IMR-90 (cell line): Measurements from ENCODE around the gene RXFP4. TPM values are rescaled to one million over a fixed set of nuclear protein-coding genes. Genes with fewer than 3 reads are reported as not detected.

Experiments
- ATAC-seq: fragments of 200-7000 bp; cut with Tn5 transposase; 2 replicates; pipeline ENCODE4 v1.9.1; 2020; ENCODE audit warnings: low read depth, mild to moderate bottlenecking, moderate library complexity
- BruUV-seq: library from RNA; stranded (reverse); fragments of 400-500 nt; replicated peaks from 2 replicates; lab custom pipeline; 2021; lab: Mats Ljungman, UMichigan
- CTCF ChIA-PET: fragments of 300-600 bp; formaldehyde crosslinking; extraction: SDS; loops from one replicate; lab custom pipeline; 2021; ENCODE audit warnings: antibody characterized with exemption; lab: Yijun Ruan, JAX
- POLR2A ChIA-PET: fragments of 300-600 bp; sonication (Branson Sonifier 250); formaldehyde crosslinking; loops from one replicate; lab custom pipeline; 2022; ENCODE audit warnings: antibody characterized with exemption; ENCODE audit not compliant: unreplicated experiment; lab: Charles Lee
- DNase-seq: peaks from one replicate; pipeline ENCODE4 v3.0.0; 2013
- H2AFZ ChIP-seq: replicated peaks from 2 replicates; pipeline ENCODE3; 2013; ENCODE audit warnings: low read length, mild to moderate bottlenecking; ENCODE audit not compliant: poor library complexity
- H2AK5ac ChIP-seq: 2 replicates; pipeline ENCODE4 v1.6.1; 2013; ENCODE audit warnings: low read depth, low read length, inconsistent platforms
- H2AK9ac ChIP-seq: replicated peaks from 2 replicates; pipeline ENCODE3; 2013; ENCODE audit warnings: mild to moderate bottlenecking, low read depth, low read length, moderate library complexity; ENCODE audit not compliant: poor library complexity
- H2BK120ac ChIP-seq: 2 replicates; pipeline ENCODE4 v1.6.1; 2013; ENCODE audit warnings: low read depth, low read length, inconsistent platforms
- H2BK15ac ChIP-seq: 3 replicates; pipeline ENCODE4 v1.6.1; 2013; ENCODE audit warnings: low read depth, low read length, inconsistent platforms
- H2BK20ac ChIP-seq: 2 replicates; pipeline ENCODE4 v1.6.1; 2013; ENCODE audit warnings: low read depth, mild to moderate bottlenecking, inconsistent platforms, low read length, moderate library complexity
- H2BK5ac ChIP-seq: 2 replicates; pipeline ENCODE4 v1.6.1; 2013; ENCODE audit warnings: mild to moderate bottlenecking, low read depth, low read length, inconsistent platforms; ENCODE audit not compliant: poor library complexity, severe bottlenecking
- H3K14ac ChIP-seq: replicated peaks from 2 replicates; pipeline ENCODE4 v1.6.1; 2013; ENCODE audit warnings: low read depth, low read length, inconsistent platforms
- H3K18ac ChIP-seq: 2 replicates; pipeline ENCODE4 v1.6.1; 2013; ENCODE audit warnings: low read depth, low read length, control low read depth
- H3K23ac ChIP-seq: 2 replicates; pipeline ENCODE4 v1.6.1; 2013; ENCODE audit warnings: low read depth, low read length, inconsistent platforms
- H3K27ac ChIP-seq: 2 replicates; pipeline ENCODE4 v1.5.1; 2013; ENCODE audit warnings: mild to moderate bottlenecking, control low read depth, low read length; ENCODE audit not compliant: insufficient read depth
- H3K27me3 ChIP-seq: 2 replicates; pipeline ENCODE4 v1.6.1; 2013; ENCODE audit warnings: low read length; ENCODE audit not compliant: control insufficient read depth, insufficient read depth
- H3K36me3 ChIP-seq: 2 replicates; pipeline ENCODE4 v1.6.1; 2013; ENCODE audit warnings: low read length, mixed read lengths; ENCODE audit not compliant: control insufficient read depth, insufficient read depth
- H3K4ac ChIP-seq: 2 replicates; pipeline ENCODE4 v1.6.1; 2013; ENCODE audit warnings: low read depth, low read length, inconsistent platforms
- H3K4me1 ChIP-seq: 2 replicates; pipeline ENCODE4 v1.6.1; 2013; ENCODE audit warnings: low read length, mixed read lengths; ENCODE audit not compliant: control insufficient read depth, insufficient read depth
- H3K4me2 ChIP-seq: 2 replicates; pipeline ENCODE4 v1.6.1; 2013; ENCODE audit warnings: low read depth, mild to moderate bottlenecking, control low read depth, low read length, moderate library complexity
- H3K4me3 ChIP-seq: 2 replicates; pipeline ENCODE4 v1.5.1; 2013; ENCODE audit warnings: low read depth, mild to moderate bottlenecking, control low read depth, low read length, moderate library complexity; ENCODE audit not compliant: insufficient read depth
- H3K56ac ChIP-seq: 2 replicates; pipeline ENCODE4 v1.6.1; 2013; ENCODE audit warnings: low read length, inconsistent platforms; ENCODE audit not compliant: insufficient read depth; ENCODE audit errors: extremely low read depth
- H3K79me1 ChIP-seq, 2 experiments: 2 replicates each; pipeline ENCODE4 v1.6.1; 2013; ENCODE audit warnings: low read length in 2 of 2, inconsistent platforms in 1 of 2, low read depth in 1 of 2
- H3K9ac ChIP-seq: 2 replicates; pipeline ENCODE4 v1.6.1; 2013; ENCODE audit warnings: low read depth, low read length, control low read depth
- H3K9me1 ChIP-seq: 2 replicates; pipeline ENCODE4 v1.6.1; 2013; ENCODE audit warnings: low read length, inconsistent platforms; ENCODE audit not compliant: insufficient read depth
- H3K9me3 ChIP-seq: 2 replicates; pipeline ENCODE4 v1.6.1; 2013; ENCODE audit warnings: low read length; ENCODE audit not compliant: control insufficient read depth, insufficient read depth
- H4K20me1 ChIP-seq: 2 replicates; pipeline ENCODE4 v1.6.1; 2013; ENCODE audit warnings: low read length, inconsistent platforms; ENCODE audit not compliant: insufficient read depth
- H4K5ac ChIP-seq: 2 replicates; pipeline ENCODE4 v1.6.1; 2013; ENCODE audit warnings: mild to moderate bottlenecking, low read depth, low read length, control low read depth
- H4K8ac ChIP-seq, 2 experiments: 2 replicates each; pipeline ENCODE4 v1.6.1; 2013; ENCODE audit warnings: low read depth in 2 of 2, low read length in 2 of 2, control low read depth in 1 of 2, inconsistent platforms in 1 of 2
- H4K91ac ChIP-seq: 2 replicates; pipeline ENCODE4 v1.6.1; 2013; ENCODE audit warnings: low read depth, low read length, inconsistent platforms; ENCODE audit not compliant: insufficient read depth
- BHLHE40 ChIP-seq: fragments of 150-350 bp; IDR thresholded peaks from 2 replicates; pipeline ENCODE4 v1.6.1; 2016; ENCODE audit warnings: mild to moderate bottlenecking, low read depth, low read length
- RCOR1 ChIP-seq: IDR thresholded peaks from 2 replicates; pipeline ENCODE4 v1.6.1; 2012; ENCODE audit warnings: mild to moderate bottlenecking, low read length, improper control_type of control experiment; ENCODE audit not compliant: insufficient replicate concordance
- WGBS, 2 experiments: methylation state at CpG; one replicate each; pipeline versions ENCODE4 v1.1.5 to v1.1.7; 2013; ENCODE audit warnings: missing lambda C conversion rate in 2 of 2; ENCODE audit not compliant: insufficient read length in 1 of 2; ENCODE audit errors: extremely low coverage in 2 of 2; 5-methylcytosine and 5-hydroxymethylcytosine counted together
- dilution Hi-C: fragments of 300-500 bp; cut with HindIII; formaldehyde crosslinking; loops from one replicate; pipeline ENCODE4 v1.14.3; 2018; ENCODE audit warnings: low sequenced_read_pairs; ENCODE audit not compliant: unreplicated experiment
- in situ Hi-C: fragments of 300-500 bp; cut with MboI; formaldehyde crosslinking; loops from 3 replicates; pipeline ENCODE4 v1.14.3; 2019; ENCODE audit warnings: low sequenced_read_pairs, inconsistent platforms, mixed read lengths
- intact Hi-C: fragments of 100-400 bp; cut with micrococcal nuclease; formaldehyde crosslinking; loops from 2 replicates; pipeline ENCODE4 v1.10.0; 2022
- polyA plus RNA-seq, 3 experiments: library from polyadenylated mRNA; depleted of rRNA; stranded (reverse); fragments of >200 nt; gene quantifications; 2 replicates each; pipeline ENCODE4 v1.2.3, GENCODE V29; 2012; ENCODE audit warnings: low replicate concordance in 1 of 3
- total RNA-seq: library from RNA; depleted of rRNA; stranded (reverse); fragments of >200 nt; gene quantifications from 2 replicates; pipeline ENCODE4 v1.2.3, GENCODE V29; 2012

RXFP4 gene
- total and polyA plus RNA-seq, 2 of the 4 experiments (the other 2 are of a cell fraction): not detected

DNA sequence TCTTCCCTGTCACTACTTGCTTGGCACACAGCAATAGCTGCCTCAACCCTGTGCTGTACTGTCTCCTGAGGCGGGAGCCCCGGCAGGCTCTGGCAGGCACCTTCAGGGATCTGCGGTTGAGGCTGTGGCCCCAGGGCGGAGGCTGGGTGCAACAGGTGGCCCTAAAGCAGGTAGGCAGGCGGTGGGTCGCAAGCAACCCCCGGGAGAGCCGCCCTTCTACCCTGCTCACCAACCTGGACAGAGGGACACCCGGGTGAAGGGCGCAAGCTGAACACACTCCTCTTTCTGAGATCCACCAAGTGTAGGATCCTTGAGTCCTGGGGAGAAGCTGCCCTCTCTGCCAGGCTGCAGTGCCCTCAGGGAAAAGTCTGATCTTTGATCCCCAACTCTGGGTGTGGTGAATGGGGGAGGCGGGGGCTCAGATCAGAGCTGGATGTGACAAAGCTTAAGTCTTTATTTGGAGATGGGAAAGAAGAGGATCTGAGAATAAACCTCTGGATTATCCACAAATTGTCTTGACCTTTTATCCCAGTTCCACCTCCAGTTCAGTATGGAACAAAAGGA, 1.2 kb downstream of the RXFP4 start:
- no peak overlapping the region for H3K9ac ChIP-seq
- ChIA-PET POLR2A (no interaction called here), CTCF (interaction anchor here (1.1 to 1.2 kb wide), 2 partner anchors 41 to 47 kb away, joined by 3 to 4 read pairs; no protein-coding TSS in a partner anchor)
- no peak overlapping the region for H2AK9ac ChIP-seq
- no TSS peak for BruUV-seq
- H3K56ac ChIP-seq: no peak overlapping the region
- no peak overlapping the region for H2AK5ac ChIP-seq
- no peak for TF ChIP-seq BHLHE40
- TF ChIP-seq RCOR1: no peak
- no peak overlapping the region for H4K8ac ChIP-seq
- no peak for DNase-seq
- in situ Hi-C loops (no loop called here), dilution Hi-C loops (no loop called here), intact Hi-C loops (loop anchor here (5.0 kb wide), 1 partner anchor 35 kb away; the partner anchor contains the start of gene ARHGEF2)
- H3K4me1 ChIP-seq: peaks cover 11% of the 10 kb centered on the region
- peaks cover 28% of the 10 kb centered on the region; the same call in 1 of the 2 replicates for H4K20me1 ChIP-seq
- H3K23ac ChIP-seq: no peak overlapping the region
- H2BK15ac ChIP-seq: no peak overlapping the region
- peaks cover 0 to 20% of the 10 kb centered on the region in 2 experiments; a peak in 2 of 4 replicates for H3K79me1 ChIP-seq
- H3K4me3 ChIP-seq: no peak overlapping the region
- no peak overlapping the region for H4K5ac ChIP-seq
- H3K14ac ChIP-seq: no peak overlapping the region
- H3K4ac ChIP-seq: no peak overlapping the region
- H3K4me2 ChIP-seq: no peak overlapping the region
- H3K18ac ChIP-seq: no peak overlapping the region
- no peak overlapping the region for H2BK5ac ChIP-seq
- no peaks in the 10 kb centered on the region for H3K27me3 ChIP-seq
- no peak overlapping the region for H3K27ac ChIP-seq
- 92% methylated on average over 5 of the region's 11 CpGs; no CpG with 5 or more reads in 1 of the 2 experiments for WGBS, 2 experiments
- H2BK20ac ChIP-seq: no peak overlapping the region
- no peak overlapping the region for H4K91ac ChIP-seq
- no peaks in the 10 kb centered on the region for H3K9me3 ChIP-seq
- peaks cover 10% of the 10 kb centered on the region; the same call in 1 of the 2 replicates for H3K9me1 ChIP-seq
- peaks cover 22% of the 10 kb centered on the region for H3K36me3 ChIP-seq
- ATAC-seq: no peak; the same call in 1 of the 2 replicates
- no peak overlapping the region for H2BK120ac ChIP-seq
- H2AFZ ChIP-seq: no peak overlapping the region
